ENCODE measurements around the gene NUP210. TPM values are rescaled to one million over a fixed set of nuclear protein-coding genes. Genes with fewer than 3 reads are reported as not detected.

NUP210 gene
- total RNA-seq, 2 donors from 2014 or later: 106 to 224 TPM

- Mint-ChIP-seq H3K4me3 (no peak overlapping the region), H3K36me3 (peaks cover 5% of the 10 kb centered on the region), H3K9me3 (no peaks in the 10 kb centered on the region), H3K4me1 (ENCODE audit: low read depth in 2 of 2) (peaks cover 0 to 10% of the 10 kb centered on the region in 2 donors), H3K27me3 (no peaks in the 10 kb centered on the region), H3K27ac (no peak overlapping the region)
- DNase-seq (ENCODE audit: low spot score): no peak
- ATAC-seq: no peak
These were observed 101.3 kb downstream of the NUP210 start for GRCh38 chr3:13318626-13319470.

- Mint-ChIP-seq H3K9me3 (no peaks in the 10 kb centered on the region), H3K4me3 (no peak overlapping the region), H3K4me1 (ENCODE audit: low read depth in 2 of 2) (peaks cover 0 to 10% of the 10 kb centered on the region in 2 donors), H3K36me3 (peaks cover 5% of the 10 kb centered on the region), H3K27me3 (no peaks in the 10 kb centered on the region), H3K27ac (peak overlapping the region in 1 of 2 donors; percentile 51)
- ATAC-seq: no peak
- DNase-seq (ENCODE audit: low spot score): no peak
These were observed 102.4 kb downstream of the NUP210 start for GRCh38 chr3:13317596-13318320.

GRCh38 chr3:13316603-13317002 is 103.5 kb downstream of the NUP210 start:
- no peaks in the 10 kb centered on the region for H3K9me3 Mint-ChIP-seq
- H3K36me3 Mint-ChIP-seq: peaks cover 5% of the 10 kb centered on the region
- H3K27ac Mint-ChIP-seq: no peak overlapping the region
- no peak overlapping the region for H3K4me3 Mint-ChIP-seq
- no peaks in the 10 kb centered on the region for H3K27me3 Mint-ChIP-seq
- no peak for DNase-seq (ENCODE audit: low spot score)
- H3K4me1 Mint-ChIP-seq (ENCODE audit: low read depth in 2 of 2): peaks cover 0 to 10% of the 10 kb centered on the region in 2 donors
- ATAC-seq: no peak

- peaks cover 0 to 10% of the 10 kb centered on the region in 2 donors for H3K4me1 Mint-ChIP-seq (ENCODE audit: low read depth in 2 of 2)
- no peaks in the 10 kb centered on the region for H3K27me3 Mint-ChIP-seq
- H3K9me3 Mint-ChIP-seq: no peaks in the 10 kb centered on the region
- DNase-seq (ENCODE audit: low spot score): no peak
- H3K4me3 Mint-ChIP-seq: no peak overlapping the region
- H3K27ac Mint-ChIP-seq: no peak overlapping the region
- H3K36me3 Mint-ChIP-seq: peaks cover 5% of the 10 kb centered on the region
- no peak for ATAC-seq
These were observed 105.2 kb downstream of the NUP210 start for GRCh38 chr3:13314877-13315276.

GRCh38 chr3:13313813-13314212 is 106.3 kb downstream of the NUP210 start:
- peaks cover 5% of the 10 kb centered on the region for H3K36me3 Mint-ChIP-seq

GRCh38 chr3:13309004-13309403 is 111.1 kb downstream of the NUP210 start:
- DNase-seq (ENCODE audit: low spot score) (no peak), ATAC-seq (no peak)
- Mint-ChIP-seq H3K9me3 (no peaks in the 10 kb centered on the region), H3K27ac (no peak overlapping the region), H3K4me1 (ENCODE audit: low read depth in 2 of 2) (peaks cover 0 to 3% of the 10 kb centered on the region in 2 donors), H3K27me3 (no peaks in the 10 kb centered on the region), H3K4me3 (no peak overlapping the region), H3K36me3 (no peaks in the 10 kb centered on the region)

More at GRCh38 chr3:13313813-13314212, 106.3 kb downstream of the NUP210 start:
- Mint-ChIP-seq H3K27me3 (no peaks in the 10 kb centered on the region), H3K9me3 (no peaks in the 10 kb centered on the region), H3K4me1 (ENCODE audit: low read depth in 2 of 2) (peaks cover 0 to 10% of the 10 kb centered on the region in 2 donors), H3K27ac (no peak overlapping the region), H3K4me3 (no peak overlapping the region)
- ATAC-seq: no peak
- no peak for DNase-seq (ENCODE audit: low spot score)

GRCh38 chr3:13308380-13308801 is 111.7 kb downstream of the NUP210 start:
- Mint-ChIP-seq H3K27ac (no peak overlapping the region), H3K27me3 (no peaks in the 10 kb centered on the region), H3K4me1 (ENCODE audit: low read depth in 2 of 2) (peaks cover 0 to 3% of the 10 kb centered on the region in 2 donors), H3K9me3 (no peaks in the 10 kb centered on the region), H3K36me3 (no peaks in the 10 kb centered on the region), H3K4me3 (no peak overlapping the region)
- no peak for DNase-seq (ENCODE audit: low spot score)
- ATAC-seq: no peak

- peaks cover 0 to 5% of the 10 kb centered on the region in 2 donors for H3K4me1 Mint-ChIP-seq (ENCODE audit: low read depth in 2 of 2)
- no peaks in the 10 kb centered on the region for H3K9me3 Mint-ChIP-seq
- DNase-seq (ENCODE audit: low spot score) (no peak), ATAC-seq (no peak)
- H3K36me3 Mint-ChIP-seq: no peaks in the 10 kb centered on the region
- H3K27me3 Mint-ChIP-seq: peaks cover 0 to 2% of the 10 kb centered on the region in 2 donors
- H3K4me3 Mint-ChIP-seq: no peak overlapping the region
- H3K27ac Mint-ChIP-seq: no peak overlapping the region
These were observed 113.1 kb downstream of the NUP210 start for GRCh38 chr3:13307041-13307440.

GRCh38 chr3:13305623-13306022 is 114.5 kb downstream of the NUP210 start:
- DNase-seq (ENCODE audit: low spot score) (no peak), ATAC-seq (no peak)
- Mint-ChIP-seq H3K9me3 (no peaks in the 10 kb centered on the region), H3K4me3 (no peak overlapping the region), H3K27me3 (peaks cover 0 to 2% of the 10 kb centered on the region in 2 donors), H3K27ac (no peak overlapping the region), H3K36me3 (no peaks in the 10 kb centered on the region), H3K4me1 (ENCODE audit: low read depth in 2 of 2) (peaks cover 7 to 12% of the 10 kb centered on the region in 2 donors)

- peaks cover 7 to 10% of the 10 kb centered on the region in 2 donors for H3K4me1 Mint-ChIP-seq (ENCODE audit: low read depth in 2 of 2)
- H3K4me3 Mint-ChIP-seq: no peak overlapping the region
- H3K27me3 Mint-ChIP-seq: peaks cover 0 to 2% of the 10 kb centered on the region in 2 donors
- H3K36me3 Mint-ChIP-seq: no peaks in the 10 kb centered on the region
- H3K9me3 Mint-ChIP-seq: no peaks in the 10 kb centered on the region
- peak; percentile 15 to 30 for ATAC-seq
- no peak for DNase-seq (ENCODE audit: low spot score)
- H3K27ac Mint-ChIP-seq: peak overlapping the region in 1 of 2 donors; percentile 62
These were observed 116.7 kb downstream of the NUP210 start for GRCh38 chr3:13303410-13303809.

GRCh38 chr3:13301286-13301987 is 118.7 kb downstream of the NUP210 start:
- Mint-ChIP-seq H3K9me3 (no peaks in the 10 kb centered on the region), H3K4me1 (ENCODE audit: low read depth in 2 of 2) (peaks cover 7 to 9% of the 10 kb centered on the region in 2 donors), H3K27ac (no peak overlapping the region), H3K4me3 (no peak overlapping the region), H3K27me3 (peaks cover 7 to 9% of the 10 kb centered on the region in 2 donors), H3K36me3 (no peaks in the 10 kb centered on the region)
- DNase-seq (ENCODE audit: low spot score) (no peak), ATAC-seq (peak; percentile 60 to 69)

GRCh38 chr3:13300546-13301285 is 119.4 kb downstream of the NUP210 start:
- ATAC-seq (no peak), DNase-seq (ENCODE audit: low spot score) (no peak)
- Mint-ChIP-seq H3K4me3 (no peak overlapping the region), H3K4me1 (ENCODE audit: low read depth in 2 of 2) (peaks cover 7 to 9% of the 10 kb centered on the region in 2 donors), H3K36me3 (no peaks in the 10 kb centered on the region), H3K9me3 (no peaks in the 10 kb centered on the region), H3K27me3 (peaks cover 10 to 11% of the 10 kb centered on the region in 2 donors), H3K27ac (no peak overlapping the region)

GRCh38 chr3:13299531-13300155 is 120.5 kb downstream of the NUP210 start:
- no peaks in the 10 kb centered on the region for H3K36me3 Mint-ChIP-seq
- peaks cover 7 to 9% of the 10 kb centered on the region in 2 donors for H3K4me1 Mint-ChIP-seq (ENCODE audit: low read depth in 2 of 2)
- ATAC-seq: no peak
- H3K27ac Mint-ChIP-seq: no peak overlapping the region
- no peak for DNase-seq (ENCODE audit: low spot score)
- no peaks in the 10 kb centered on the region for H3K9me3 Mint-ChIP-seq
- H3K27me3 Mint-ChIP-seq: peaks cover 10 to 15% of the 10 kb centered on the region in 2 donors
- H3K4me3 Mint-ChIP-seq: no peak overlapping the region

Measured in natural killer cell treated with Interleukin-12 subunit alpha and Interleukin-12 subunit beta and Interleukin-15 and Interleukin-18, amount 100 ng/mL, for 72 hours (primary cell).